Esophagus muscularis mucosa (tissue), 4 donors: ENCODE measurements around the gene MAP2K5. TPM values are rescaled to one million over a fixed set of nuclear protein-coding genes. Genes with fewer than 3 reads are reported as not detected.

Experiments used
- DNase-seq: peaks from one replicate; pipeline ENCODE4 v3.0.0-alpha.2; 2017; ENCODE audit errors: extremely low spot score
- H3K27ac ChIP-seq, 4 donors: fragments of 200-600 bp; sonication (generic); replicated peaks in 1 of 4; 1 replicate in 3 of 4; 2 replicates in 1 of 4; pipeline ENCODE4 v1.5.1; 2016 to 2019; ENCODE audit warnings: mild to moderate bottlenecking in 1 of 4
- H3K27me3 ChIP-seq, 4 donors: fragments of 200-600 bp; sonication (generic); one replicate each; pipeline versions ENCODE4 v1.5.1 to v1.6.0; 2016 to 2019
- H3K36me3 ChIP-seq, 4 donors: fragments of 200-600 bp; sonication (generic); one replicate each; pipeline ENCODE4 v1.5.1; 2016 to 2019
- H3K4me1 ChIP-seq, 4 donors: fragments of 200-600 bp; sonication (generic); one replicate each; pipeline ENCODE4 v1.5.1; 2016 to 2019
- H3K4me3 ChIP-seq, 4 donors: fragments of 200-600 bp; sonication (generic); 1 replicate in 2 of 4; 2 replicates in 2 of 4; pipeline ENCODE4 v1.5.1; 2016 to 2019; ENCODE audit warnings: mild to moderate bottlenecking in 4 of 4, moderate library complexity in 1 of 4
- H3K9me3 ChIP-seq, 4 donors: fragments of 200-600 bp; sonication (generic); 1 replicate in 3 of 4; 2 replicates in 1 of 4; pipeline ENCODE4 v1.5.1; 2016 to 2019
- EP300 ChIP-seq: sonication (generic); formaldehyde crosslinking; IDR thresholded peaks from one replicate; pipeline ENCODE4 v1.6.1; 2017; ENCODE audit warnings: antibody characterized with exemption
- POLR2A ChIP-seq: fragments of 450-650 bp; IDR thresholded peaks from one replicate; pipeline ENCODE4 v1.6.1; 2017; ENCODE audit warnings: antibody characterized with exemption, moderate library complexity, mild to moderate bottlenecking, low read depth
- POLR2AphosphoS5 ChIP-seq, 2 donors: sonication (generic); formaldehyde crosslinking; IDR thresholded peaks; one replicate each; pipeline ENCODE4 v1.6.1; 2017; ENCODE audit warnings: antibody characterized with exemption in 2 of 2
- WGBS: methylation state at CpG from one replicate; pipeline ENCODE4 v1.1.5; 2018; 5-methylcytosine and 5-hydroxymethylcytosine counted together
- intact Hi-C: fragments of 100-400 bp; cut with DNase I; formaldehyde crosslinking; loops from one replicate; pipeline ENCODE4 v1.15.1; 2023
- total RNA-seq, 4 donors: library from RNA; depleted of rRNA; stranded (reverse); fragments of >200 nt; gene quantifications; one replicate each; pipeline versions ENCODE4 v1.1.0 to v1.2.1, GENCODE V29; 2016
- TF ChIP-seq, protein P1 (sequence below), 3 experiments: fragments of 200-600 bp in 2 of 3; fragments of 450-650 bp in 1 of 3; sonication (generic) in 2 of 3; IDR thresholded peaks; one replicate each; pipeline ENCODE4 v1.5.1; 2017 to 2019; ENCODE audit warnings: antibody characterized with exemption in 3 of 3, mild to moderate bottlenecking in 2 of 3, moderate library complexity in 1 of 3

MAP2K5 gene
- total RNA-seq, 4 donors from 2014 or later: 7.8 to 11.9 (median 10.6) TPM

DNA sequence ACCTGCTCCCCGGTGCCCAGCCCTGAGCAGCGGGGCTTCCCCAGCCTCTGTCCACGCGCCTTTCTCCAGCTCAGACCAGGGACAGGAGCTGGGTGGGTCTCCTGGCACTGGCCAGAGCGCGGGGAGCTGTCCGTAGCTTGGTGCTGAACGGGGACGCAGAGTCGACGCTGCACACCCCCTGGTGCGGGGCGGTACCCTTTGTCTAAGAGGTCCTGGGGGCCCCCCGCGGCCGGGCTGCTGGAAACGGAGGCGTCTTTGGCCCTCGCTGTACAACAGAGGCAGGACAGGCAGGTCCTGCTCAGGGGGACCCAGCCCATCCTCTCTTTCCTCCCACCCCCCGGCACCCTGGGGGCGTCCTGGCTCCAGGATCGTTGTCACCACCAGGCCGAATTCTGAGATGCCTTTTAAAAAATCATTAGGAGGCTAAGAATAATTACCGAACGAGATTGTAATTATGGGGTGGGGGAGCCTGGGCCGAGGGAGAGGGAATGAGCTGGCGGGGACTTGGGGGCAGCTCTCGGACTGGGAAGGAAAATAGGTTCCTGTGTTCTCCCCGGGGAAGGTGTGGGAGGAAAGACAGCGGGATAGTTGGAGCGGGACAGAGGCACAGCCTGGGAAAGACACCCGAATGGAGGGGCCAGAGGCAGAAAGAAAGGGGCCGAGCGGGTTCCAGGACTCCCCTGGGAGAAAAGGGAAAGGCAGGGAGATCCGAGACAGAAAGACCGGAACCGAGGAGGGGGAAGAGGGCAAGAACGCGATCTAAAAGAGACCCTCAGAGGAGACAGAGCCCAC lies 278.7 kb downstream of the MAP2K5 start:
- H3K27ac ChIP-seq: no peak overlapping the region
- WGBS: 9% methylated on average over 37 of the region's 39 CpGs
- TF ChIP-seq, protein P1, sequence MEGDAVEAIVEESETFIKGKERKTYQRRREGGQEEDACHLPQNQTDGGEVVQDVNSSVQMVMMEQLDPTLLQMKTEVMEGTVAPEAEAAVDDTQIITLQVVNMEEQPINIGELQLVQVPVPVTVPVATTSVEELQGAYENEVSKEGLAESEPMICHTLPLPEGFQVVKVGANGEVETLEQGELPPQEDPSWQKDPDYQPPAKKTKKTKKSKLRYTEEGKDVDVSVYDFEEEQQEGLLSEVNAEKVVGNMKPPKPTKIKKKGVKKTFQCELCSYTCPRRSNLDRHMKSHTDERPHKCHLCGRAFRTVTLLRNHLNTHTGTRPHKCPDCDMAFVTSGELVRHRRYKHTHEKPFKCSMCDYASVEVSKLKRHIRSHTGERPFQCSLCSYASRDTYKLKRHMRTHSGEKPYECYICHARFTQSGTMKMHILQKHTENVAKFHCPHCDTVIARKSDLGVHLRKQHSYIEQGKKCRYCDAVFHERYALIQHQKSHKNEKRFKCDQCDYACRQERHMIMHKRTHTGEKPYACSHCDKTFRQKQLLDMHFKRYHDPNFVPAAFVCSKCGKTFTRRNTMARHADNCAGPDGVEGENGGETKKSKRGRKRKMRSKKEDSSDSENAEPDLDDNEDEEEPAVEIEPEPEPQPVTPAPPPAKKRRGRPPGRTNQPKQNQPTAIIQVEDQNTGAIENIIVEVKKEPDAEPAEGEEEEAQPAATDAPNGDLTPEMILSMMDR (IDR thresholded peaks at IDR 0.05): no peak
- TF ChIP-seq POLR2AphosphoS5 (IDR thresholded peaks at IDR 0.05): no peak
- no peak for TF ChIP-seq EP300
- no peak for TF ChIP-seq POLR2A
- H3K4me1 ChIP-seq: peaks cover 19 to 69% (median 60%) of the 10 kb centered on the region in 4 donors
- intact Hi-C loops: no loop called here
- no peaks in the 10 kb centered on the region for H3K9me3 ChIP-seq
- peaks cover 3 to 91% (median 74%) of the 10 kb centered on the region in 4 donors for H3K27me3 ChIP-seq
- H3K36me3 ChIP-seq: no peaks in the 10 kb centered on the region
- no peak for DNase-seq
- no peak overlapping the region for H3K4me3 ChIP-seq

DNA sequence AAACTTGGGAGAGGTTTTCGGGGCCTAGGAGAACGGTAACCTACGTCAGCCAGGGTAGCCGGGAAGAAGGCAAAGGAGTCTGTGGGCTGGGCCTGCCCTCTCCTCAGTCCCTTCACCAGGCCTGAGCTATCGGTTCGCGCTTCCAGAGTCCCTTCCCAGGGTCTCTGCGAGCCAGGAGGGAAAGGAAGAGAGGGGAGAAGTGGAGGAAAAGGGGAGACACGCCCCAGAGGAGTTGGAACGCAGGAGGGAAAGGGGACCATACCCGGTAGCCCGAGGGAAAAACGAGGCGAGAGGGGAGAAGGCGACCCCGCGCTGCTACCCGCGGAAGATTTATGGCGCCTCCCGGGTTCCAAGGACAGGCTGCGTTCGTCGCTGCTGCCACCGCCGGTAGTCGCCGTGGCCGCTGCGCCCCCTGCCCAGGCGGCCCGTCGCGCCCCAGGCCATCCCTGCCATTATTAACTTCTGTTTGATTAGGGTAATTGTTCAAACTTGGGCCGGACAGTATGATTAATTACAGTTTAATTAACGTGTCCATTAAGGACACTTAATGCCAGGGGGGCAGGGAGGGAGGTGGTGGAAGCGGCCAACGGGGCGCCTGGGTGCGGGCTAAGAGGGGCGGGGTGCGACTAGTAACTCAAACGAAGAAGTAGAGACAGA lies 279.4 kb downstream of the MAP2K5 start:
- WGBS: 7% methylated on average over 42 of the region's 43 CpGs
- TF ChIP-seq POLR2AphosphoS5 (IDR thresholded peaks at IDR 0.05): no peak
- no peak for TF ChIP-seq POLR2A
- TF ChIP-seq, protein P1 (IDR thresholded peaks at IDR 0.05): no peak
- no peak for TF ChIP-seq EP300
- Histone ChIP-seq H3K4me1 (peaks cover 23 to 76% (median 68%) of the 10 kb centered on the region in 4 donors), H3K36me3 (no peaks in the 10 kb centered on the region), H3K9me3 (no peaks in the 10 kb centered on the region), H3K4me3 (no peak overlapping the region), H3K27ac (no peak overlapping the region), H3K27me3 (peaks cover 3 to 99% (median 81%) of the 10 kb centered on the region in 4 donors)
- DNase-seq: no peak
- intact Hi-C loops: no loop called here

DNA sequence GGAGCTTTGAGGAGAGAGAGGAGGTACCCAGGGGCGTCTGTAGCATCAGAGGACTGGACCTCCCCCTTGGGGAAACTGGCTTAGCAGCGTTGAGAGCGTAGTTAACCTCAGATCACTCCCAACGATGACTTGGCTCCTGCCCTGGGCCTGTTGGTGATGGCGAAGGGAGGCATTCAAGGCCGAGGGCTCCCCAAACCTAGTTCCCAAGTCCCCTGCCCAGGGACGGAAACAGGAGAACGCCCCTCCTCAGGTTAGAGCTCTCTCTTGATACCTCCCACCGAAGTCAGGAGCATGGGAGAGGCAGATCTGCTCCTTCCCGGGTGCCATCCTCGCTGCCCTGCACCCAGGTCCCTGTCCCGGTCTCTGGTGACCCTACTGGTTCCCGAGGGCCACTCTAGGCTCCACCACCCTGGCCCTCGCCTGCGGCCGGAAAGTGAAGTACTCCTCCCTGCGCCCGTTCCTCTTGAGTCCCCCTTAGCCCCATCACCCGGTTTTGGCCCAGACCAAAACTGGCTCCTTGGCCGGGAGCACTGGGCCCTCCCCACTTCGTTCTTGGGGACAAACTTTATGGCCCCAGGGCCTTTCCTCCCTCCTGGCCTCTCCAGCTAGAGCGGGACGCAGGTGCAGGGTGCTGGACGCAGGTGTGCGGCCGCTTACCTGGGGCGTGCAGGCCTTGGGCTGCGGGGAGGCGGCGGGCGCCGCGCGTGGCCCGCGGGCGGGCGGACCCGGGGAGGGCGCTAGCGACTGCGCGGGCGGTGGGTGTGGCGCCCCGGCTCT lies 280.2 kb downstream of the MAP2K5 start:
- intact Hi-C loops: no loop called here
- Histone ChIP-seq H3K9me3 (no peaks in the 10 kb centered on the region), H3K27ac (no peak overlapping the region), H3K27me3 (peaks cover 6 to 100% (median 89%) of the 10 kb centered on the region in 4 donors), H3K4me1 (peaks cover 30 to 84% (median 76%) of the 10 kb centered on the region in 4 donors), H3K4me3 (peak overlapping the region in 3 of 4 donors; percentile 25 to 39 (median 27)), H3K36me3 (no peaks in the 10 kb centered on the region)
- 6% methylated on average over 21 of the region's 46 CpGs for WGBS
- TF ChIP-seq EP300 (no peak), POLR2AphosphoS5 (IDR thresholded peaks at IDR 0.05) (no peak), POLR2A (no peak)
- TF ChIP-seq, protein P1 (IDR thresholded peaks at IDR 0.05): no peak
- no peak for DNase-seq

DNA sequence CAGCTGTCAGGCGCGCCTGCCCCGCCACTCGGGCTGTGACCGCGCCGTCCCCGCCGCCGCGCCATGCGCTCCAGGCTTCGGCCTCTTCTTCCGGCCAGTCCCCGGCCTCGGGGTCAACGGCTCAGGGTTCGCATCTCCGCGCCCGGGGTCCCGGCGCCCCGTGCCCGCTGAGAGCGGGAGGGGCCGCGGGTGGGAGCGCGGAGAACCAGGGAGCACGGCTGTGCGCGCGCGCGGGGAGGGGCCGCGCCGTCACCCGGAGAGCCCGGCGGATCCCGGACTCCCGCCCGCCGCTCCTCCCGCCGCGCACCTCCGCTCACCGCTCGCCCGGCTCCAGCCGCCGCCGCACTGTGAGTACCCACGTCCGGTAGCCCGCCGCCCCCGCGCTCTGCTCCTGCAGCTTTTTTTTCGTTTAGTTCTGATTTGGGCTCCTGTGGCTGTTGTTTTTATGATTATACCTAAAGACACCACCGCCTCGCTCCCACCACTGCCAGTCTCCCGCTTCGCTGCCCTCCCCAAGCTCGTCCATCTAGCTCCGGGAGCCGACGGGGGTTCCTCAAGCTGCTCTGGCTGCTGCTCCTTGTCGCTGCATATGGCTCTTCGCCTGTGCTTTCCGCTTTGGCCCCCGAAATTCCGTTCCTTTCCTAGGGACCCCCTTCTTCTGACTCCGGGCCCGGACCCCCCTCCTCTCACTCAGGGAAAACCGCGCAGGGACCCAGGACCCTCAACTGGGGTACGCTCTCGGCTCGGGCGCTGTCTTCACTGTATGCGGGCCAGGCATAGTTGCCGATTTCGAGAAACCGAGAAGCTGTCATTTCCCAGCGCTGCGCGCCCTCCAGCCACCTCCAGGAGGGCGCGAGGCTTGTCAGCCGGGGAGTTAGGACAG lies 281.1 kb downstream of the MAP2K5 start:
- 4% methylated on average over 43 of the region's 94 CpGs for WGBS
- no peak for DNase-seq

More for the DNA sequence above, 281.1 kb downstream of the MAP2K5 start:
- no peak overlapping the region for H3K27ac ChIP-seq
- H3K4me3 ChIP-seq: peak overlapping the region in 3 of 4 donors; percentile 25 to 39 (median 27)
- H3K9me3 ChIP-seq: no peaks in the 10 kb centered on the region
- H3K27me3 ChIP-seq: peaks cover 10 to 100% (median 93%) of the 10 kb centered on the region in 4 donors
- intact Hi-C loops: no loop called here
- no peaks in the 10 kb centered on the region for H3K36me3 ChIP-seq
- TF ChIP-seq EP300: no peak
- TF ChIP-seq, protein P1 (IDR thresholded peaks at IDR 0.05): no peak
- peaks cover 38 to 93% (median 84%) of the 10 kb centered on the region in 4 donors for H3K4me1 ChIP-seq
